WTC11 (cell line): ENCODE results near the gene MARCHF10.

Experiments
- ESRRA ChIP-seq: sonication (generic); formaldehyde crosslinking; IDR thresholded peaks from 2 replicates; pipeline ENCODE4 v1.8.1; 2022; ENCODE audit warnings: mild to moderate bottlenecking, missing genetic modification reagents, borderline replicate concordance
- FOXJ3 ChIP-seq: sonication (generic); formaldehyde crosslinking; IDR thresholded peaks from 2 replicates; pipeline ENCODE4 v1.9.0; 2021; ENCODE audit warnings: missing genetic modification reagents, mild to moderate bottlenecking, borderline replicate concordance
- FOXK1 ChIP-seq: sonication (generic); formaldehyde crosslinking; IDR thresholded peaks from 2 replicates; pipeline ENCODE4 v1.8.0; 2022; ENCODE audit warnings: mild to moderate bottlenecking, moderate library complexity, missing genetic modification reagents
- ZNF396 ChIP-seq: fragments of 250-450 bp; sonication (Bioruptor Pico); IDR thresholded peaks from 2 replicates; pipeline ENCODE4 v1.8.0; 2021; ENCODE audit warnings: mild to moderate bottlenecking, moderate library complexity, borderline replicate concordance
- TF ChIP-seq, protein P1 (sequence below): fragments of 200-600 bp; IDR thresholded peaks from 2 replicates; pipeline ENCODE4 v1.8.0; 2022; ENCODE audit warnings: antibody characterized with exemption
- TF ChIP-seq, protein P2 (sequence below): sonication (generic); formaldehyde crosslinking; IDR thresholded peaks from 2 replicates; pipeline ENCODE4 v1.8.1; 2022; ENCODE audit warnings: low read depth, missing genetic modification reagents, borderline replicate concordance
- TF ChIP-seq, protein P3 (sequence below): sonication (generic); formaldehyde crosslinking; IDR thresholded peaks from 2 replicates; pipeline ENCODE4 v1.8.1; 2022; ENCODE audit warnings: missing genetic modification reagents, borderline replicate concordance

DNA sequence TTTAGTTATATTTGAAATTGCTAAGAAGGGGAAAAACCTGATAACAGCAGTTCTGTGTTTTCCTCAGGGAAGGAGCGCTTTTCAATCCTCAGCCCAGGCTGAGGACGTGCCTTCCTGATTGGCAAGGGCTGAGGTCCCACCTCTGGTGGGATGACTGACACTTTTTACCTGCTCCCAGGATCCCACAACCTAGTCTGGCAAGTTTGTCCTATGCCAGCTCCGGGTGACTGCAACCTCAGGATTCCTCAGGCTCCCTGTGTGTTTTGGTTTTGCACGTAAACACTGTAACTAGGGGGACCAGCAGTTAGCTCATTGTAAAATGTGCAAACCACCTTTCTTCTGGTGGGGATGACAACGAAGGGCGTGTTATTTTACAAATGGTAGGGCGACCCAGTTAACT, 7.5 kb downstream of the MARCHF10 start:
- TF ChIP-seq, protein P1, sequence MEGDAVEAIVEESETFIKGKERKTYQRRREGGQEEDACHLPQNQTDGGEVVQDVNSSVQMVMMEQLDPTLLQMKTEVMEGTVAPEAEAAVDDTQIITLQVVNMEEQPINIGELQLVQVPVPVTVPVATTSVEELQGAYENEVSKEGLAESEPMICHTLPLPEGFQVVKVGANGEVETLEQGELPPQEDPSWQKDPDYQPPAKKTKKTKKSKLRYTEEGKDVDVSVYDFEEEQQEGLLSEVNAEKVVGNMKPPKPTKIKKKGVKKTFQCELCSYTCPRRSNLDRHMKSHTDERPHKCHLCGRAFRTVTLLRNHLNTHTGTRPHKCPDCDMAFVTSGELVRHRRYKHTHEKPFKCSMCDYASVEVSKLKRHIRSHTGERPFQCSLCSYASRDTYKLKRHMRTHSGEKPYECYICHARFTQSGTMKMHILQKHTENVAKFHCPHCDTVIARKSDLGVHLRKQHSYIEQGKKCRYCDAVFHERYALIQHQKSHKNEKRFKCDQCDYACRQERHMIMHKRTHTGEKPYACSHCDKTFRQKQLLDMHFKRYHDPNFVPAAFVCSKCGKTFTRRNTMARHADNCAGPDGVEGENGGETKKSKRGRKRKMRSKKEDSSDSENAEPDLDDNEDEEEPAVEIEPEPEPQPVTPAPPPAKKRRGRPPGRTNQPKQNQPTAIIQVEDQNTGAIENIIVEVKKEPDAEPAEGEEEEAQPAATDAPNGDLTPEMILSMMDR = no peak
- TF ChIP-seq ZNF396 (CRISPR knock-in tag) = no peak
- TF ChIP-seq FOXJ3 = no peak
- TF ChIP-seq, protein P2, sequence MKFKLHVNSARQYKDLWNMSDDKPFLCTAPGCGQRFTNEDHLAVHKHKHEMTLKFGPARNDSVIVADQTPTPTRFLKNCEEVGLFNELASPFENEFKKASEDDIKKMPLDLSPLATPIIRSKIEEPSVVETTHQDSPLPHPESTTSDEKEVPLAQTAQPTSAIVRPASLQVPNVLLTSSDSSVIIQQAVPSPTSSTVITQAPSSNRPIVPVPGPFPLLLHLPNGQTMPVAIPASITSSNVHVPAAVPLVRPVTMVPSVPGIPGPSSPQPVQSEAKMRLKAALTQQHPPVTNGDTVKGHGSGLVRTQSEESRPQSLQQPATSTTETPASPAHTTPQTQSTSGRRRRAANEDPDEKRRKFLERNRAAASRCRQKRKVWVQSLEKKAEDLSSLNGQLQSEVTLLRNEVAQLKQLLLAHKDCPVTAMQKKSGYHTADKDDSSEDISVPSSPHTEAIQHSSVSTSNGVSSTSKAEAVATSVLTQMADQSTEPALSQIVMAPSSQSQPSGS (CRISPR knock-in tag) = no peak
- TF ChIP-seq, protein P3, sequence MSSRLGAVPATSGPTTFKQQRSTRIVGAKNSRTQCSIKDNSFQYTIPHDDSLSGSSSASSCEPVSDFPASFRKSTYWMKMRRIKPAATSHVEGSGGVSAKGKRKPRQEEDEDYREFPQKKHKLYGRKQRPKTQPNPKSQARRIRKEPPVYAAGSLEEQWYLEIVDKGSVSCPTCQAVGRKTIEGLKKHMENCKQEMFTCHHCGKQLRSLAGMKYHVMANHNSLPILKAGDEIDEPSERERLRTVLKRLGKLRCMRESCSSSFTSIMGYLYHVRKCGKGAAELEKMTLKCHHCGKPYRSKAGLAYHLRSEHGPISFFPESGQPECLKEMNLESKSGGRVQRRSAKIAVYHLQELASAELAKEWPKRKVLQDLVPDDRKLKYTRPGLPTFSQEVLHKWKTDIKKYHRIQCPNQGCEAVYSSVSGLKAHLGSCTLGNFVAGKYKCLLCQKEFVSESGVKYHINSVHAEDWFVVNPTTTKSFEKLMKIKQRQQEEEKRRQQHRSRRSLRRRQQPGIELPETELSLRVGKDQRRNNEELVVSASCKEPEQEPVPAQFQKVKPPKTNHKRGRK (CRISPR knock-in tag) = no peak
- no peak for TF ChIP-seq ESRRA (CRISPR knock-in tag)
- no peak for TF ChIP-seq FOXK1 (CRISPR knock-in tag)
